Inferior parietal cortex (tissue), 1 donor: ENCODE data around the gene PCDHB11.
"Not testable (repeated sequence)": the region's sequence is repeated elsewhere in the genome, so short reads cannot be mapped to it uniquely, and the experiment has no call there.

Experiments
- DNase-seq: peaks from one replicate; pipeline ENCODE4 v3.0.0-alpha.2; 2016; ENCODE audit errors: extremely low spot score

Gene PCDHB11

GRCh38 chr5:141236516-141237313, 37.3 kb downstream of the PCDHB11 start:
- DNase-seq, result no peak

GRCh38 chr5:141241496-141241895, 42.1 kb downstream of the PCDHB11 start:
- DNase-seq, result no peak

- DNase-seq, result peak; percentile 49
Observed at GRCh38 chr5:141245250-141245717, 45.9 kb downstream of the PCDHB11 start, which contains the start of gene PCDHB15. PCDHB15 (plus strand) TSS chr5:141245395; CDS start chr5:141245579, 184 bp downstream.

DNA sequence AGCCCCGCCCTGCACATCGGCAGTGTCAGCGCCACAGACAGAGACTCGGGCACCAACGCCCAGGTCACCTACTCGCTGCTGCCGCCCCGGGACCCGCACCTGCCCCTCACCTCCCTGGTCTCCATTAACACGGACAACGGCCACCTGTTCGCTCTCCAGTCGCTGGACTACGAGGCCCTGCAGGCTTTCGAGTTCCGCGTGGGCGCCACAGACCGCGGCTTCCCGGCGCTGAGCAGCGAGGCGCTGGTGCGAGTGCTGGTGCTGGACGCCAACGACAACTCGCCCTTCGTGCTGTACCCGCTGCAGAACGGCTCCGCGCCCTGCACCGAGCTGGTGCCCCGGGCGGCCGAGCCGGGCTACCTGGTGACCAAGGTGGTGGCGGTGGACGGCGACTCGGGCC, 47.5 kb downstream of the PCDHB11 start:
- not testable (repeated sequence) for DNase-seq

DNA sequence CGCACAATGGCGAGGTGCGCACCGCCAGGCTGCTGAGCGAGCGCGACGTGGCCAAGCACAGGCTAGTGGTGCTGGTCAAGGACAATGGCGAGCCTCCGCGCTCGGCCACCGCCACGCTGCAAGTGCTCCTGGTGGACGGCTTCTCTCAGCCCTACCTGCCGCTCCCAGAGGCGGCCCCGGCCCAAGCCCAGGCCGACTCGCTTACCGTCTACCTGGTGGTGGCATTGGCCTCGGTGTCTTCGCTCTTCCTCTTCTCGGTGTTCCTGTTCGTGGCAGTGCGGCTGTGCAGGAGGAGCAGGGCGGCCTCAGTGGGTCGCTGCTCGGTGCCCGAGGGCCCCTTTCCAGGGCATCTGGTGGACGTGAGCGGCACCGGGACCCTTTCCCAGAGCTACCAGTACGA, 48.0 kb downstream of the PCDHB11 start:
- not testable (repeated sequence) for DNase-seq

DNA sequence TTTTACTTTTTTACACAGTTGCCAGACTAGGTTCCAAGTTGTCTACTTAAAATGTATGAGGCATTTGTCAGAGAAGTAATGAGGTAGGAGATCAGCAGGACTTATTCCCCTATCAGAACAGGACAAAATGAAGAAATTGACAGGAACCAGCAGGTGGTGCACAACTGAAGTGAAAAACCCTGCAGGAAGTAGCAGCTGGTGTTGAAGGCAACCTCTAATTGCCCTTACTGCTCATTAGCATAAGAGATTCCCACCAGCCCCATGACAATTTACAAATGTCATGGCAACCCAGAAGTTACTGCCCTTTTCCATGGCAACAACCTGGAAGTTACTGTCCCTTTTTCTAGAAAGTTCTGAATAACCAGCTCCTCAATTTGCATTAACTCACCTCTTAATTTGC, 51.1 kb downstream of the PCDHB11 start:
- DNase-seq, result no peak
